ENCODE data around the gene MECR. TPM values are rescaled to one million over a fixed set of nuclear protein-coding genes. Genes with fewer than 3 reads are reported as not detected.

The MECR gene
- total and polyA plus RNA-seq, 2 experiments from 2014 or later: 25.7 to 32.3 TPM

DNA sequence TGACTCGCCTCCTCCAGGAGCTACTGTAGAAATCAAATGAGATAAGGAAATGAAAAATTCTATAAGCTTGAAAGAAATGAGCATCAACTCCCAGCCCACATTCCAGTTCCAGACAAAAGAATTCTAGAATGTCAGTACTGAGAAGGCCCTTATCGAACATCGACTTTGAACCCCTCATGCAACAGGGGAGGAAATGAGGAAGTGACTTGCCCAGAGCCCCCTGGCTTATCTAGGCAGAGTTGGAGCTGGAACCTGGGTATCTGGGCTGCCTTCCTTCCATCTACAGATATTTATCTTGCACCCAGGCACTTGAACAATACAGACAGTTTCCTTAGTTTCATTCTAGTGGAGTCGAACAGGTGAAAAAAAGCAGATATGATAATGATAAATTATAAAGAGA lies 22.3 kb downstream of the MECR start (continued):
- TF ChIP-seq, protein P1, sequence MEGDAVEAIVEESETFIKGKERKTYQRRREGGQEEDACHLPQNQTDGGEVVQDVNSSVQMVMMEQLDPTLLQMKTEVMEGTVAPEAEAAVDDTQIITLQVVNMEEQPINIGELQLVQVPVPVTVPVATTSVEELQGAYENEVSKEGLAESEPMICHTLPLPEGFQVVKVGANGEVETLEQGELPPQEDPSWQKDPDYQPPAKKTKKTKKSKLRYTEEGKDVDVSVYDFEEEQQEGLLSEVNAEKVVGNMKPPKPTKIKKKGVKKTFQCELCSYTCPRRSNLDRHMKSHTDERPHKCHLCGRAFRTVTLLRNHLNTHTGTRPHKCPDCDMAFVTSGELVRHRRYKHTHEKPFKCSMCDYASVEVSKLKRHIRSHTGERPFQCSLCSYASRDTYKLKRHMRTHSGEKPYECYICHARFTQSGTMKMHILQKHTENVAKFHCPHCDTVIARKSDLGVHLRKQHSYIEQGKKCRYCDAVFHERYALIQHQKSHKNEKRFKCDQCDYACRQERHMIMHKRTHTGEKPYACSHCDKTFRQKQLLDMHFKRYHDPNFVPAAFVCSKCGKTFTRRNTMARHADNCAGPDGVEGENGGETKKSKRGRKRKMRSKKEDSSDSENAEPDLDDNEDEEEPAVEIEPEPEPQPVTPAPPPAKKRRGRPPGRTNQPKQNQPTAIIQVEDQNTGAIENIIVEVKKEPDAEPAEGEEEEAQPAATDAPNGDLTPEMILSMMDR (conservative IDR thresholded peaks at IDR 0.05; ENCODE audit: low read depth in 2 of 2): no peak
- TF ChIP-seq CREB1 (CRISPR knock-in tag; IDR thresholded peaks at IDR 0.05; ENCODE audit: low read depth) (no peak), EZH2phosphoT487 (IDR thresholded peaks at IDR 0.05; ENCODE audit: unreplicated experiment) (no peak)

DNA sequence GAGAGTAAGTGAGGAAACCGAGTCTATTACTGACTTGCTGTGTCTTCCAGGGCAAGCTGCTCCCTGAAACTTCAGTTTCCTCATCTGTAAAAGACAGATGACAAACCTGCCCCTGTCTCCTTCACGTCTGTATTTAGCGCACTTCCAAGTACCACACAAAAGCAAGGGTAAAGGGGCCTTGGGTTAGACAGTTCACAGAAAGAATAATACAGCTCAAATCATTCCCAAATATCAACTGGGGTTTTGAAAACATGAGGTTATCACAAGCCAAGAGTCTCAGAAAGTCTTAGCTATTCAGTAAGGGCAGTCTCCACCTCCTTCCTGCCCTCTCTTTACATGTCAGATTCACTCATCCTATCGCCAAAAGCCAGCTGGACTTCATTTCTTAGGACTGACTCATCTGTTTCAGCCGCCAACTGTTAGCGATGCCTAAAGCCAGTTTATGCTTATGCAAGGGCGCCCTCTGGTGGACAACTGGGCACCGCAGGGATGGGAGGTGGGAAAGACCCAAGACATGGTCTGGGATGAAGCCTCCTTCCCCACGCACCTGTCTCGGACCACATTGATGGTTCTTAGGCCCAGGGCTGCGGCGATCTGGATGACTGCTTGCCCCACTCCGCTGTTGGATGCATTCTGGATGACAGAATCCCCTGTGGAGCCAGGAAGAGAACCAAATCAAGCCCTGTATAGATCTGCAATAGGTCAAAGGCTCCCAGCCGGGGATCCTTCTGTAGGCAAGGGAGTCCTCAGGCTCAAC lies 28.0 kb downstream of the MECR start:
- Histone ChIP-seq H3F3A (replicated peaks; ENCODE audit: low read depth) (peaks cover 8% of the 10 kb centered on the region), H2AFZ (no peak overlapping the region), H3K4me2 (no peak overlapping the region), H3K27me3 (ENCODE audit: insufficient read depth) (no peaks in the 10 kb centered on the region), H3K27ac (ENCODE audit: low read depth) (no peak overlapping the region), H3K9me2 (ENCODE audit: insufficient read depth) (no peaks in the 10 kb centered on the region), H3K4me3 (no peak overlapping the region), H3K36me3 (ENCODE audit: insufficient read depth) (peaks cover 5% of the 10 kb centered on the region), H4K20me1 (replicated peaks; ENCODE audit: insufficient read depth) (no peaks in the 10 kb centered on the region; the same call in 1 of the 2 replicates), H3K4me1 (ENCODE audit: insufficient read depth) (no peaks in the 10 kb centered on the region), H3K79me2 (replicated peaks; ENCODE audit: insufficient read depth) (no peaks in the 10 kb centered on the region)
- DNase-seq (ENCODE audit: low spot score) (peak; percentile 99), ATAC-seq (peak; percentile 98)
- H3K9me3 Mint-ChIP-seq: no peaks in the 10 kb centered on the region
- H3K4me3 Mint-ChIP-seq: peak overlapping the region; percentile 16; the same call in 1 of the 3 replicates
- H3K36me3 Mint-ChIP-seq (ENCODE audit: low read depth): peaks cover 40% of the 10 kb centered on the region
- no peaks in the 10 kb centered on the region for H3K27me3 Mint-ChIP-seq (ENCODE audit: insufficient read depth, low read depth, poor library complexity)
- peak overlapping the region; percentile 74; the same call in 1 of the 2 replicates for H3K27ac Mint-ChIP-seq
- H3K4me1 Mint-ChIP-seq: peaks cover 7% of the 10 kb centered on the region
- TF ChIP-seq ZNF331 (CRISPR knock-in tag; IDR thresholded peaks at IDR 0.05; ENCODE audit: low read depth) (no peak), CREB1 (CRISPR knock-in tag; IDR thresholded peaks at IDR 0.05; ENCODE audit: low read depth) (no peak), EZH2 (IDR thresholded peaks at IDR 0.05; ENCODE audit: low read depth, unreplicated experiment) (no peak), POLR2AphosphoS5 (IDR thresholded peaks at IDR 0.05; ENCODE audit: low read depth) (no peak), STAT1 (IDR thresholded peaks at IDR 0.05; ENCODE audit: unreplicated experiment) (no peak), NANOG (IDR thresholded peaks at IDR 0.05; ENCODE audit: borderline replicate concordance) (0 out of 2 replicates have a peak, but pooled peaks have one; percentile 9)
- TF ChIP-seq, protein P2, sequence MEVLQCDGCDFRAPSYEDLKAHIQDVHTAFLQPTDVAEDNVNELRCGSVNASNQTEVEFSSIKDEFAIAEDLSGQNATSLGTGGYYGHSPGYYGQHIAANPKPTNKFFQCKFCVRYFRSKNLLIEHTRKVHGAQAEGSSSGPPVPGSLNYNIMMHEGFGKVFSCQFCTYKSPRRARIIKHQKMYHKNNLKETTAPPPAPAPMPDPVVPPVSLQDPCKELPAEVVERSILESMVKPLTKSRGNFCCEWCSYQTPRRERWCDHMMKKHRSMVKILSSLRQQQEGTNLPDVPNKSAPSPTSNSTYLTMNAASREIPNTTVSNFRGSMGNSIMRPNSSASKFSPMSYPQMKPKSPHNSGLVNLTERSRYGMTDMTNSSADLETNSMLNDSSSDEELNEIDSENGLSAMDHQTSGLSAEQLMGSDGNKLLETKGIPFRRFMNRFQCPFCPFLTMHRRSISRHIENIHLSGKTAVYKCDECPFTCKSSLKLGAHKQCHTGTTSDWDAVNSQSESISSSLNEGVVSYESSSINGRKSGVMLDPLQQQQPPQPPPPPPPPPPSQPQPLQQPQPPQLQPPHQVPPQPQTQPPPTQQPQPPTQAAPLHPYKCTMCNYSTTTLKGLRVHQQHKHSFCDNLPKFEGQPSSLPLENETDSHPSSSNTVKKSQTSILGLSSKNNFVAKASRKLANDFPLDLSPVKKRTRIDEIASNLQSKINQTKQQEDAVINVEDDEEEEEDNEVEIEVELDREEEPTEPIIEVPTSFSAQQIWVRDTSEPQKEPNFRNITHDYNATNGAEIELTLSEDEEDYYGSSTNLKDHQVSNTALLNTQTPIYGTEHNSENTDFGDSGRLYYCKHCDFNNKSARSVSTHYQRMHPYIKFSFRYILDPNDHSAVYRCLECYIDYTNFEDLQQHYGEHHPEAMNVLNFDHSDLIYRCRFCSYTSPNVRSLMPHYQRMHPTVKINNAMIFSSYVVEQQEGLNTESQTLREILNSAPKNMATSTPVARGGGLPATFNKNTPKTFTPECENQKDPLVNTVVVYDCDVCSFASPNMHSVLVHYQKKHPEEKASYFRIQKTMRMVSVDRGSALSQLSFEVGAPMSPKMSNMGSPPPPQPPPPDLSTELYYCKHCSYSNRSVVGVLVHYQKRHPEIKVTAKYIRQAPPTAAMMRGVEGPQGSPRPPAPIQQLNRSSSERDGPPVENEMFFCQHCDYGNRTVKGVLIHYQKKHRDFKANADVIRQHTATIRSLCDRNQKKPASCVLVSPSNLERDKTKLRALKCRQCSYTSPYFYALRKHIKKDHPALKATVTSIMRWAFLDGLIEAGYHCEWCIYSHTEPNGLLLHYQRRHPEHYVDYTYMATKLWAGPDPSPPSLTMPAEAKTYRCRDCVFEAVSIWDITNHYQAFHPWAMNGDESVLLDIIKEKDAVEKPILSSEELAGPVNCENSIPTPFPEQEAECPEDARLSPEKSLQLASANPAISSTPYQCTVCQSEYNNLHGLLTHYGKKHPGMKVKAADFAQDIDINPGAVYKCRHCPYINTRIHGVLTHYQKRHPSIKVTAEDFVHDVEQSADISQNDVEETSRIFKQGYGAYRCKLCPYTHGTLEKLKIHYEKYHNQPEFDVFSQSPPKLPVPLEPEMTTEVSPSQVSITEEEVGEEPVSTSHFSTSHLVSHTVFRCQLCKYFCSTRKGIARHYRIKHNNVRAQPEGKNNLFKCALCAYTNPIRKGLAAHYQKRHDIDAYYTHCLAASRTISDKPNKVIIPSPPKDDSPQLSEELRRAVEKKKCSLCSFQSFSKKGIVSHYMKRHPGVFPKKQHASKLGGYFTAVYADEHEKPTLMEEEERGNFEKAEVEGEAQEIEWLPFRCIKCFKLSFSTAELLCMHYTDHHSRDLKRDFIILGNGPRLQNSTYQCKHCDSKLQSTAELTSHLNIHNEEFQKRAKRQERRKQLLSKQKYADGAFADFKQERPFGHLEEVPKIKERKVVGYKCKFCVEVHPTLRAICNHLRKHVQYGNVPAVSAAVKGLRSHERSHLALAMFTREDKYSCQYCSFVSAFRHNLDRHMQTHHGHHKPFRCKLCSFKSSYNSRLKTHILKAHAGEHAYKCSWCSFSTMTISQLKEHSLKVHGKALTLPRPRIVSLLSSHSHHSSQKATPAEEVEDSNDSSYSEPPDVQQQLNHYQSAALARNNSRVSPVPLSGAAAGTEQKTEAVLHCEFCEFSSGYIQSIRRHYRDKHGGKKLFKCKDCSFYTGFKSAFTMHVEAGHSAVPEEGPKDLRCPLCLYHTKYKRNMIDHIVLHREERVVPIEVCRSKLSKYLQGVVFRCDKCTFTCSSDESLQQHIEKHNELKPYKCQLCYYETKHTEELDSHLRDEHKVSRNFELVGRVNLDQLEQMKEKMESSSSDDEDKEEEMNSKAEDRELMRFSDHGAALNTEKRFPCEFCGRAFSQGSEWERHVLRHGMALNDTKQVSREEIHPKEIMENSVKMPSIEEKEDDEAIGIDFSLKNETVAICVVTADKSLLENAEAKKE (CRISPR knock-in tag; IDR thresholded peaks at IDR 0.05): no peak
- TF ChIP-seq, protein P1 (conservative IDR thresholded peaks at IDR 0.05; ENCODE audit: low read depth in 2 of 2): peak; percentile 99 to 100
